ENCODE results near the gene CD4.
A peak's percentile ranks its signal among the peaks of the same experiment; 100 is the strongest.
"Not testable (repeated sequence)": the region's sequence is repeated elsewhere in the genome, so short reads cannot be mapped to it uniquely, and the experiment has no call there.

The CD4 gene

GRCh38 chr12:6788972-6789924 is at the start of gene CD4:
Gene CD4 (plus strand): TSS chr12:6789528. CDS start chr12:6800139, 10,611 bp downstream.
- no peak for DNase-seq

DNA sequence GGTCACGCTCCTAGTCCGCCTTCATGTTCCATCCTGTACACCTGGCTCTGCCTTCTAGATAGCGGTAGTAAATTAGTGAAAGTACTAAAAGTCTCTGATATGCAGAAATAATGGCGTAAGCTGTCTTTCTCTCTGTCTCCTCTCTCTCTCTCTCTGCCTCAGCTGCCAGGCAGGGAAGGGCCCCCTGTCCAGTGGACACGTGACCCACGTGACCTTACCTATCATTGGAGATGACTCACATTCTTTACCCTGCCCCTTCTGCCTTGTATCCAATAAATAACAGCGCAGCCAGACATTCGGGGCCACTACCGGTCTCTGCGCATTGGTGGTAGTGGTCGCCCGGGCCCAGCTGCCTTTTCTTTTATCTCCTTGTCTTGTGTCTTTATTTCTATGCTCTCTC is 47.2 kb upstream of the CD4 start:
- DNase-seq, result not testable (repeated sequence)

GRCh38 chr12:6742834-6743233 is 46.5 kb upstream of the CD4 start:
- no peak for DNase-seq

DNA sequence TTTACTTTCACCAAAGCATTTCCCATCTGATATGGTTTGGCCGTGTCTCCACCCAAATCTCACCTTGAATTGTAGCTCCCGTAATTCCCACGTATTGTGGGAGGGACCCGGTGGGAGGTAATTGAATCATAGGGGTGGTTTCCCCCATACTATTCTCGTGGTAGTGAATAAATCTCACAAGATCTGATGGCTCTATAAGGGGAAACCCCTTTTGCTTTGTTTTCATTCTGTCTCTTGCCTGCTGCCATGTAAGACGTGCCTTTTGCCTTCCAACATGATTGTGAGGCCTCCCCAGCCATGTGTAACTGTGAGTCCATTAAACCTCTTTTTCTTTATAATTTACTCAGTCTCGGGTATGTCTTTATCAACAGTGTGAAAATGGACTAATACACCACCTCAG is 46.0 kb upstream of the CD4 start:
- not testable (repeated sequence) for DNase-seq

DNA sequence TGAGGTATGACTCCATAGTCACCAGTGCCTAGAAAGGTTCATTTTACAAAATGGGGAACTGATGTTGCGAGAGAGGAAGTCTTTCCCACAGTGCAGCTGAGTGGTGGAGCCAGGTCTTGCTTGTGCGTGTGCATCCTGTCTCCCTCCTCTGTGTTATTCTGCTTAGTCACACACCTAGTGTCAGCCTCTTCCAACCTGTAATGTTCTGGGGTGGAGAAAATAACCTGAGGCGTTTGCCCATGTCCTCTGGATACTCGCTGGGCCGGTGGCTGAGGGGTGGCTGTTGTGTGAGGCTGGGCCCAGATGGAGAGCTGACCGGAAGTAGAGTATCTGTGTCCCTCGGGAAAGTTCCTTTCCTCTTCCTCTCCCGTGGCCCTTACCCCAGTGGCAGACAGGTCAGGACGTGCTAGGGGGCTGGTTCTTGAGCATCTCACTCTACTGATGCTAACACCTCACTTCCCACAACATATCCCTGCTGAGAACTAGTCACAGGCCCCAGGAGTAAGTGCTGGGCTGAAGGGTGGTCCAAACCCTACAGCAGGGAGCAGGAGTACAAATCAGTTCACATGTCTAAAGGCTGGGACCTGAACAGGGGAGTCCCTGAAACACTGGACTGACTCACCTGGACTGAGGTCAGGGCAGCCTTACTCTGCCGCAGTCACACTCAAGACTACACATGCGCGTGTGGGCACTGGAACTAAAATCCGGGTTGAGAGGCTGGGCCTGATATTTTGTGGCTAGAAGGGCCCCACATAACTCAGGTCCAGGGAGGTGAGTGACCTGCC is 43.4 kb upstream of the CD4 start:
- peak; percentile 82 for DNase-seq

GRCh38 chr12:6747216-6747615 is 42.1 kb upstream of the CD4 start:
- DNase-seq, result no peak

DNA sequence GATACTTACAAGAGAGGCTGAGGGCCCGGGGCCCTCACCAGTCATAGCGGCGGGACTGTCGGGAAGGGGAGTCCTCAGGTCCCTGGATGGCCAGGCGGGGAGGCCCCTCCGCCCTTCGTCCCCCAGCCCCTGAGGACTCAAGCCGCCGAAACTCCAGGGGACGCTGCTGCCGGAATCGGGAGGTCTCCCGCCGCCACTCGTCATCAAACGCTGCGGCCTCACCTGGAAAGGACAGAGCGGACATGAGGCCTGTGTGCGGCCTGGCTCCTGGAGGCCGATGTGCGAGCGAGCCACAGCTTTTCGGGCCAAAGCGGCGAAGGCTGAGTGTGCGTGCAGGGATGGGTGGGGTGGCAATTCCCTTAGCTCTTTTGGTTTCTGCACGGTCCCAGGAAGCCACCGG is 40.6 kb upstream of the CD4 start:
- DNase-seq, result no peak

DNA sequence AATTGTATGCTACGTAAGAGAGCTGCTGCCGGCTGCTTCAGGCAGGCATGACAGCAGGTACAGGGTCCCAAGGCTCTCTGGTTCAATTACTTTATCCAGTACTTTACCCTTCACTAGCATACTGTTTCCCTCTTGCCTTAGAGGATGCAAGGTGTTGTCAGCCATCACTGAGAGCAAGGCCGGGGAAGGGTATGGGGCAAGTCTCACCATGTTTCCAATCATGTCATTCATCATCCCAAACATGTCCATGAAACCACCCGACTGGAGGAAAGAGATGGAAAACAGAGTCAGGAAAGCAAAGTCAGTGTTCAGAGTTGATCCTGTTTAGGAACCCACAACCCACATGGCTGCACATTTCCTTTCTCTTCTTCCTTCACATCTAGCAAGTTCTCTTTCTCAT is 38.8 kb upstream of the CD4 start:
- DNase-seq, result no peak

GRCh38 chr12:6751767-6752166 is 37.6 kb upstream of the CD4 start:
- no peak for DNase-seq

DNA sequence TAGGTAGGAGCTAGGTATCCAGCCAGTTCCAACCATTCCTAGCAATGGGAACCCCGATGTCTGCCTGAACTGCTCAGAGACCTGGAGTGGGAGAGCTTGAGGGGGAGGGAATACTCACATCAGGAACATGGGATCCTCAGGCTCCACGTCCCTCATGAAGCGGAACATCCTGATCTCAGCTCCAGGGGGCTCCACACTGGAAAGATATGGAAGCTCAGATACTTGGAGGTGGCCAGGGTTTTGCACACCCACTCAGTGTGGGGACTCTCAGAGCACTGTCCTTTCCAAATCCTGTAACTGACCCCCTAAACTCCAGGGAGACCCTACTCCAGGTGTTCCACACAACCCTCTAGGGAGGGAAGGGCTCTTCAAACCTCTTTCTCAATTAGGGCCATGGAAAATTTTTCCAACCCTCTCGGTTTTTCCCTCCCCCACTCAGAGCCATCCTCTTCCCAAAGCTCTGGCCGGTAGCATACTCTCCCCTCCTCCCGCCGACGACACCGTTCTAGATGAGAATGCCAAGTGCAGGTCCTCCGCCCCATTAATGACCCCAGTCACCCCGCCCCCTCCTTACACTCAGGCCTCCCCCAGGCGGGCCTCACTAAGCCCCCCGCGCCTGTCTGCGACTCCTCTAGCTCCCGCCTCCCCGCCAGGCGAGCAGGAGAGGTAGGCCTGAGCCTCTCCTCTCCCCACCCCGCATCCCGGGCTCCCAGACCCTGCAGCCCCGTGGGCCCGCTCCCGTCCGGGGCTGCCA is 37.0 kb upstream of the CD4 start:
- DNase-seq, result no peak

DNA sequence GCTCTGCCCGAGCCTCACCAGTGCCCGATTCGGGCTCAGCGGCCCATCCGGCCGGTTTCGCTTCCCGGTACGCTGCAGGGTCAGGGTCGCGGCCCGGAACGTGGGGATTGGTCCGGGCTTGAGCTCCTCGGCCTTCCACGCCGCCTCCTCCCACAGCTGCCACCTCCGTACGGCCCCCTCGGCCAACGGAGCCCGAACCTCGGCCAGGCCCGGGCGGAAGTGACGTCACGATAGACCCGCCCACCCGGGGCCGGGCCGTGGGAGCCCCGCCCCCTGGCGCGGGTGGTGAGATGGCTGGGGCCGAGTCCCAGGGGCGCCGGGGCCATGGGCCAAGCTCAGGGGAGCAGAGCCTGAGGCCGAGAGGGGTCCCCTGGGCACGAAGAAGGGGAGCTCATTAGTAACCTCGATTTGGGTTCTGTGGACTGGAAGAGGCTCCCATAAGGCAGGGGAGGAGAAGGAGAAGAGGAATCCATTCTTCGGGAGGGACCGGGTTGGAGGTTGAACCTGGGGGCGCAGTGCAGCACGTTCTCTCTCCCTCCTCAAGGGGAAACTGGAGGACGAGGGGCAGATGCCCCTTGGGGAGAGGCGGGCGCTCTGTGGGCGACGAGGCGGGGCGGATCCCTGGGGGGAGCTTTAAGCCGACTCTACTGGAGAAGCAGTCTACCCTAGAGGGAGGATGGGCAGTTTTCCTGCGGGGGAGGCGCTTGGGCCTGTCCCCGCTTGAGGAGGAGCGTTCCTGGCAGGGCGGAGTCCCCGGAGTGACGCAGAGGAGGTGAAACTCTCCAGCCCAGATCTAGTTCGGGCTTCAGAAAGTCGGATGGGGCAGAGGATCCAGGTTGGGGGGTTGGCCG is 36.2 kb upstream of the CD4 start, which contains the start of gene MLF2:
TSS of gene MLF2 (minus strand) at position 221 of the 851 bp plus-strand sequence. CDS start 807 bp downstream, outside the sequence.
- peak; percentile 80 for DNase-seq

DNA sequence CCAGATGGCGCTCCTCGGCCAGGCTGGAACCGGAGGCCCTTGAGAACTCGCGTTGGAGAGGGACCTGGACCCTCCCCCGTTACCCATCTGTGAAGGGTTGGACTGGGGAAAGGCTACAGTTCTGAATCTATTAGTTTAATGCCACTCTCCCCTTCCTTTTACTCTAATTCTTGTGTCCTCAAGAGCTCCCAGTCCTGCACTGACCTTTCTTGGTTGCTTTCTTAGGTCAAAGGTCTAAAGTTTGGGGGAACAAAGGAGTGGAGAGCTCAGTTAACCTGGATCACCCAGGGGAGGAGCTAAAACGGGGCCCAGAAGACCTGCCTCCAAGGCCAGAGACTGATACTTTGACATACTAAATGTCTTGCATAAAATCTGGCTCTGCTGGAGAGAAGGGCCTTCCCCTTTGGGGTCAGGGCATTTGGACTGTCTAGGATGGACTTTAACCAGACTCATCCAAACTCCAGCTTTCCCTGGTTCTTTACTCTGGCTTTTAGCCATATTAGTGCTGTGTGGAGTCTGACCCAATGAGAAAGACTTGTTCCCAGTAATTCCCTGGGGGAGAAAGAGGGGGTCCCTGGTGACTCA is 35.5 kb upstream of the CD4 start:
- DNase-seq, result no peak

- DNase-seq, result no peak
Observed at GRCh38 chr12:6754411-6754810, 34.9 kb upstream of the CD4 start.

GRCh38 chr12:6757028-6757690 is 32.2 kb upstream of the CD4 start:
- no peak for DNase-seq

DNA sequence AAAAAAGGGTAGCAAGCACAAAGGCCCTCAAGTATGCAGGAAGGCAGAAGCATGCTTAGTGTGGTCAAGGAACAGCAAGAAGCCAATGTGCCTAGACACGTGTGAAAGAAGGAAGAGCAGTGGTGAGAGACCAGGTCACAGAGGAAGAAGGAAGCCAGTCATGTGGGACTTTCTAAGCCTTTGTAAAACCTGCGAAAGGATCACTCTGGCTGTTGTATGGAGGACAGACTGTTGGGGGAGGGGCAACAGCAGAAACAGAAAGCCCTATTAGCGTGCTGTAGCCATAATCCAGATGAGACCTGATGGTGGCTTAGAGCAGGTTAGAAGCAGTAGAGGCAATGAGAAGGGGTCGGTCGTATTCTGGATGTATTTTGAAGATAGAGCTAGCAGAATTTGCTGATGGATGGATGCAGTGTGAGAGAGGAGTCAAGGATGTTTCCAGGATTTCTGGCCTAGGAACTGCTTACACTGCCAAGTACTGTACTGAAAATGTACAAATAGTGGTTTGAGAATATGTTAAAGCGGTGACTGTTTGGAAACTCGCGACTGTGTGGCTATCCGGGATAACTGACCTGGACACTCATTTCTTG is 30.7 kb upstream of the CD4 start:
- no peak for DNase-seq

DNA sequence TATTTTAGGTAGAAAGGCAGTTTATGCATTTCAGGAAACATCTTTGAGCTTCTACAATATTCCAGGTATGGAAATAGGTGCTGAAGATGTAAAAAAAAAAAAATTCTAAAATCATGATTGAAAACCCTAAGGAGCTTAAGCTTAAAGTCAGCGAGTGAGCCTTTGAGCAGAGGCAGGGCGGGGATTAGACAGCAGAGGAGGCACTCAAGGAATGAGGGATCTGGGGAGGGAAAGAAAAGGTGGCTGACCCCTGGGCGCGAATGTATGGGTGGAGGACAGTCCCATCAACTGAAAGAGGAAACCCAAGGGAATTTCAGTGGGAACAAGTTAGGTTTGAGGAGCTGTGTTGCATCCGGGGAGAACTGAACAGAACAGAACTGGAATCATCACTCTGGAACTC is 29.6 kb upstream of the CD4 start:
- no peak for DNase-seq

DNA sequence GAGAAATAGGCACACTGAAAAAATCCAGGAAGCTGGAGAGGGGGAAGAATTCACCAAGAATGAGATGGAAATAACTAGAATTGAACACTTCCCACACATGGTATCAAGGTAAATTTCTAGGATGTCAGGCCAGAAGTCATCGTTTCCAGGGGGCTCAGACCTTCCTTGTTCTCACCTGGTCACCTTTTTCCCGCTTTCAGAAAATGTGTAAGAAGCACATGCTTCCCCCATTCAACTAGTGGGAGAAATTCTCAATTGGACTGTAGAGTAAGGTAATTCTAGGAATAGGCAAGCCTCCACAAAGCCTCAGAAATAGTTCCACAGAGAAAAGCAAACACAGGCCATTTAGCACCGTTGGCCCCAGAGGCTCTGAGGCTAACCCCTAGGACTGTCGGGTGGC is 25.9 kb upstream of the CD4 start:
- no peak for DNase-seq

DNA sequence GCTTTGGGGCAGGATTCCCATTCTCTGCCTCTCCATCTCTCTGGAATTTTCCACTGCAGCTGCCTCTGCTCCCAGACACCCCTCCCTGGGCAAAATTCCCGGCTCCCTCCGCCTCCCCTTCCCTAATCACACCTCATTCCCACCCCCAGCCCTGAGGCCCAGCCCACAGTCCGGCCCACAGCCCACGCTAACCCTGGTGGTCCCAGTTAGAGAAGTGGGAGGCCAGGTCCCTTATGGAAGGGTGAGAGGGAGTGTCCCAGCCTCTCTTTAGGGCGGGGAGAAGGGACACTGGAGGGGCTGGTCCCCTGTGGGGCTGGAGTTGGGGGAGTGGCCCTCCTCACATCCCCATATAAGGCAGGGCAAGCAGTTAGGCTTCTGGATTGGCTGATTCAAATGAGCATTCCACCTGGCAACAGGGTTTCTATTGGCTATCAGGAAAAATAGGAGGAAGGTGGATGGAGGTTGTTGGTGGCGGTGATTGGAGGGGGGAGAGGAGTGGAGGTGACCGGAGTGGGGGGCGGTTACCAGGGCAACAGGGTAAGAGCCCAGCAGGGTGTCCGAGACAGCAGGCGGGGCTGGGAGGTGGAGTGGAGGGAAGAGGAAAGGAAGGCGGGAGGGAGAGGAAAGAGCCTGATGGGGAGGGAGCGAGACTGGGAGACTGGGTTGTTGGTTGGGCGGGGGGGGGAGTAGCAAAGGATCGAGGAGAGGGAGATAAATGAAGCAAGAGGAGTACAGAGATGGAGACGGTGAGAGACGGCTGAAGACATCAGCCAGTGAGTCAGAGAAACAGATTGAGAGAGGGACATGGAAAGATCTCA is 25.1 kb upstream of the CD4 start:
- peak; percentile 90 for DNase-seq

DNA sequence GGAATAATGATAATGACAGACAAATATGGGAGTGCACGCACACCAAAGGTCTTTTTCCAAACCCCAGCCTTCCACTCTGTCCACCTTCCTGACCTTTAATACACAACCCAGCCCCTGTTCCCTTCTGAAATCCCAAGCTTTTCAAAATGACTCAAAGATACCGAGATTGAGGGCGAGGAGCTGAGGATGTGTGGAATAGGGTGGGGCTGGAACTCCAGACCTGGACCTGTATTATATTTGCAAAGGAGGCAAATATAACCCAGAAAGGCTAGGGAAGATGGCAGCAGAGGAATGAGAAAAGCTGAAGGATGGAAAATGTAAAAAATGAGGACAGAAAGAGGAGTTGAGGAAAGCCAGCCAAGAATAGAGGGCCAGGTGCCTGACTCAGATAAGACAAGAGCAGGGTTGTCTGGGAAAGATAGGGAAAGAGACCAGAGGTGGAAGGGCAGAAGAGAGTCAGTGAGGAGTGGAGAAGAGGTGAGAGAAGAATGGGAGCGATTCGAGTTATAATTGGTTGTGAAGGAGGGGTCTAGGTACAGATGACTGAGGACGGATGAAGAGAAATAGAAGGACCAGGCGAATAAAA is 24.2 kb upstream of the CD4 start:
- no peak for DNase-seq
